ENCODE data around the gene IL1RAPL1.

- TF ChIP-seq CTCF (IDR thresholded peaks at IDR 0.05) = no peak
- no peak for TF ChIP-seq POLR2AphosphoS5 (IDR thresholded peaks at IDR 0.05)
- no peak for TF ChIP-seq EP300 (IDR thresholded peaks at IDR 0.05)
These were observed 11.1 kb upstream of the IL1RAPL1 start for GRCh38 chrX:28576117-28576516.
